ENCODE results near the gene MPP7.

MPP7 gene

DNA sequence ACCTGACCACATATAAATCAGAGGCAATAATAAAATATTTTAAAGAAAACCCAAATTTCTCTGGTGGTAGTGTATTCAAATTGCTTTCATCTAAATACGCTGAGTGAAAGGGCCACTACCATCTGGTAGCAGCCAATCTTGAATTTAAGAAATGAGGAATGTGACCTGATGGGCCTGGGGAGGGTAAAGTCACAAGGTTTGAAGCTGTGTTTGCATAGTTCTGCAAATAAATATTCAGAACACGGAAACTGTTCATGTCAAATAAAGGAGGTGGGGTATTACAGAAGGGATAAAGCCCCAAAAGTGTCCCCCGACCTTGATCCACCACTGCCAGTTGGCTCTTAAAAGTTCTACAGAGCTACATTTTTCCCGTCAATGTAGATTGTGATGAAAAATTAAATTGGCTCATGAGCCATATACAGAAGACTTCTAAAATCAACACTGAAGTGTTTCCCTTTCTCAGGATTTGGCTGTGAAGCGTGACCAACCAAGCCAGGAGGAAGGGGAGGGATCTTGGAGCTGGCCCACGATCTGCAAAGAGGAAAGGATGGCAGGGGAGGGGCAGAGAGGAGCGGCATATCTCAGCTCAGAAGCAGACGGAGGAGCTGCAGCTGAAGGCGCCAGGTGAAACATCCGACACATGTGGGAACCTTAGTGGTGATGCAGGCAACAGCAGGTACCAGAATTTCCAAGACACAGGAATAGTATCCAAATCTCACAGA, 39.6 kb downstream of the MPP7 start:
- TF ChIP-seq POLR2A (IDR thresholded peaks at IDR 0.05; ENCODE audit: extremely low read depth, insufficient read length) (no peak), MAX (IDR thresholded peaks at IDR 0.05; ENCODE audit: low read depth, low read length) (no peak), CTCF (IDR thresholded peaks at IDR 0.05; ENCODE audit: low read depth, low read length) (no peak)
- no peak overlapping the region for H3K4me3 ChIP-seq (ENCODE audit: low read depth, low read length)
- DNase-seq (ENCODE audit: low read depth), result no peak

GRCh38 chr10:28256776-28257175, 46.1 kb downstream of the MPP7 start:
- DNase-seq (ENCODE audit: low read depth), result no peak
- TF ChIP-seq MAX (IDR thresholded peaks at IDR 0.05; ENCODE audit: low read depth, low read length), result no peak
- no peak for TF ChIP-seq CTCF (IDR thresholded peaks at IDR 0.05; ENCODE audit: low read depth, low read length)
- no peak for TF ChIP-seq MYC (IDR thresholded peaks at IDR 0.05; ENCODE audit: low read depth, low read length)
- TF ChIP-seq POLR2A (IDR thresholded peaks at IDR 0.05; ENCODE audit: extremely low read depth, insufficient read length), result no peak
- no peak overlapping the region for H3K4me3 ChIP-seq (ENCODE audit: low read depth, low read length)

GRCh38 chr10:28254290-28254985, 48.4 kb downstream of the MPP7 start:
- DNase-seq (ENCODE audit: low read depth), result no peak
- H3K4me3 ChIP-seq (ENCODE audit: low read depth, low read length), result no peak overlapping the region
- TF ChIP-seq MAX (IDR thresholded peaks at IDR 0.05; ENCODE audit: low read depth, low read length) (no peak), CTCF (IDR thresholded peaks at IDR 0.05; ENCODE audit: low read depth, low read length) (no peak), MYC (IDR thresholded peaks at IDR 0.05; ENCODE audit: low read depth, low read length) (no peak), POLR2A (IDR thresholded peaks at IDR 0.05; ENCODE audit: extremely low read depth, insufficient read length) (no peak)

DNA sequence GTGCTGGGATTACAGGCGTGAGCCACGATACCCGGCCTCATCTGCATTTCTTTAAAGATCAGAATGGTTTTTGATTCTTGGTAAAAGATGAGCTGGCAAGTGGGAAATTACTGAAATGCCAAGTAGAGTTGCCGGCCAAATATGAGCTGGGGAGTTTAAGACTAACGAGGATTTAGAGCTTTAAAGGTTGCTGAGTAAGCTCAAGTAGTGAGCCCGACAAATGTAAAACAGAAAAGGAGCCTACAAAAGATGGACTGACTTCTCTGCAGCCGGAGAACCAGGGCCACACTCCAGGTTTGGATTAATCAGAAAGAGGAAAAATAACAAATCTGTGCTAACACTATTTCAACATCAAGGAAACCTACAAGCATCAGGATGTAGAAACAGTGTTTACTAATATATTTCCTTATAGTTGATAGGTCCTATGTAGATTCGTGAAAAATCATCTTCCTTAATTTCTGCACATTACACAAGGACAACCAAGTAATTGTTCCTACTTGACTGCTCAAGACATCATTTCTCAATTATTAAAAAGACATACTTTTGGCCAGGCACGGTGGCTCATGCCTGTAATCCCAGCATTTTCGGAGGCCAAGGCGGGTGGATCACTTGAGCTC, 49.6 kb downstream of the MPP7 start:
- TF ChIP-seq POLR2A (IDR thresholded peaks at IDR 0.05; ENCODE audit: extremely low read depth, insufficient read length), result no peak
- DNase-seq (ENCODE audit: low read depth), result no peak

More for the DNA sequence above, 49.6 kb downstream of the MPP7 start:
- H3K4me3 ChIP-seq (ENCODE audit: low read depth, low read length), result no peak overlapping the region

All from NB4 (cell line).